ENCODE results near the gene BRD7. TPM values are rescaled to one million over a fixed set of nuclear protein-coding genes. Genes with fewer than 3 reads are reported as not detected.

The BRD7 gene
- total RNA-seq, 1 experiment from 2014 or later, result 66.0 TPM

- no peak for DNase-seq
- Histone ChIP-seq H2AFZ (ENCODE audit: low read length) (no peak overlapping the region), H3K4me3 (ENCODE audit: low read length) (no peak overlapping the region), H3K9me2 (replicated peaks; ENCODE audit: insufficient read depth, low read length) (no peaks in the 10 kb centered on the region), H3K79me2 (ENCODE audit: low read length) (peaks cover 3% of the 10 kb centered on the region; the same call in 1 of the 2 replicates), H3K27me3 (ENCODE audit: low read length) (no peaks in the 10 kb centered on the region), H3K36me3 (ENCODE audit: insufficient read depth, low read length) (peaks cover 31% of the 10 kb centered on the region), H4K20me1 (ENCODE audit: insufficient read depth, low read depth, low read length) (no peaks in the 10 kb centered on the region), H3K9me3 (ENCODE audit: low read length) (no peaks in the 10 kb centered on the region), H3K27ac (ENCODE audit: low read length) (no peak overlapping the region), H3K4me1 (ENCODE audit: low read length) (no peaks in the 10 kb centered on the region), H3K4me2 (ENCODE audit: low read depth, low read length, poor library complexity, severe bottlenecking) (no peak overlapping the region), H3K9ac (ENCODE audit: low read length) (no peak overlapping the region)
Measured at GRCh38 chr16:50340578-50340977, 28.2 kb downstream of the BRD7 start.

GRCh38 chr16:50338371-50339231 lies 30.2 kb downstream of the BRD7 start:
- Histone ChIP-seq H3K9ac (ENCODE audit: low read length) (no peak overlapping the region), H3K27me3 (ENCODE audit: low read length) (no peaks in the 10 kb centered on the region), H4K20me1 (ENCODE audit: insufficient read depth, low read depth, low read length) (no peaks in the 10 kb centered on the region), H2AFZ (ENCODE audit: low read length) (no peak overlapping the region), H3K27ac (ENCODE audit: low read length) (no peak overlapping the region), H3K79me2 (ENCODE audit: low read length) (peaks cover 3% of the 10 kb centered on the region; the same call in 1 of the 2 replicates), H3K4me2 (ENCODE audit: low read depth, low read length, poor library complexity, severe bottlenecking) (no peak overlapping the region), H3K4me1 (ENCODE audit: low read length) (no peaks in the 10 kb centered on the region), H3K9me2 (replicated peaks; ENCODE audit: insufficient read depth, low read length) (no peaks in the 10 kb centered on the region), H3K4me3 (ENCODE audit: low read length) (no peak overlapping the region), H3K36me3 (ENCODE audit: insufficient read depth, low read length) (peaks cover 31% of the 10 kb centered on the region), H3K9me3 (ENCODE audit: low read length) (no peaks in the 10 kb centered on the region)
- DNase-seq, result no peak

GRCh38 chr16:50336884-50337283 lies 31.9 kb downstream of the BRD7 start:
- no peak overlapping the region for H3K4me3 ChIP-seq (ENCODE audit: low read length)
- no peaks in the 10 kb centered on the region for H3K27me3 ChIP-seq (ENCODE audit: low read length)
- H3K79me2 ChIP-seq (ENCODE audit: low read length), result peaks cover 18% of the 10 kb centered on the region
- no peaks in the 10 kb centered on the region for H4K20me1 ChIP-seq (ENCODE audit: insufficient read depth, low read depth, low read length)
- H3K9me3 ChIP-seq (ENCODE audit: low read length), result no peaks in the 10 kb centered on the region
- no peak overlapping the region for H3K9ac ChIP-seq (ENCODE audit: low read length)
- no peaks in the 10 kb centered on the region for H3K9me2 ChIP-seq (replicated peaks; ENCODE audit: insufficient read depth, low read length)
- H3K4me2 ChIP-seq (ENCODE audit: low read depth, low read length, poor library complexity, severe bottlenecking), result no peak overlapping the region
- H3K27ac ChIP-seq (ENCODE audit: low read length), result no peak overlapping the region
- no peaks in the 10 kb centered on the region for H3K4me1 ChIP-seq (ENCODE audit: low read length)
- H3K36me3 ChIP-seq (ENCODE audit: insufficient read depth, low read length), result peaks cover 39% of the 10 kb centered on the region
- H2AFZ ChIP-seq (ENCODE audit: low read length), result no peak overlapping the region
- DNase-seq, result no peak

DNA sequence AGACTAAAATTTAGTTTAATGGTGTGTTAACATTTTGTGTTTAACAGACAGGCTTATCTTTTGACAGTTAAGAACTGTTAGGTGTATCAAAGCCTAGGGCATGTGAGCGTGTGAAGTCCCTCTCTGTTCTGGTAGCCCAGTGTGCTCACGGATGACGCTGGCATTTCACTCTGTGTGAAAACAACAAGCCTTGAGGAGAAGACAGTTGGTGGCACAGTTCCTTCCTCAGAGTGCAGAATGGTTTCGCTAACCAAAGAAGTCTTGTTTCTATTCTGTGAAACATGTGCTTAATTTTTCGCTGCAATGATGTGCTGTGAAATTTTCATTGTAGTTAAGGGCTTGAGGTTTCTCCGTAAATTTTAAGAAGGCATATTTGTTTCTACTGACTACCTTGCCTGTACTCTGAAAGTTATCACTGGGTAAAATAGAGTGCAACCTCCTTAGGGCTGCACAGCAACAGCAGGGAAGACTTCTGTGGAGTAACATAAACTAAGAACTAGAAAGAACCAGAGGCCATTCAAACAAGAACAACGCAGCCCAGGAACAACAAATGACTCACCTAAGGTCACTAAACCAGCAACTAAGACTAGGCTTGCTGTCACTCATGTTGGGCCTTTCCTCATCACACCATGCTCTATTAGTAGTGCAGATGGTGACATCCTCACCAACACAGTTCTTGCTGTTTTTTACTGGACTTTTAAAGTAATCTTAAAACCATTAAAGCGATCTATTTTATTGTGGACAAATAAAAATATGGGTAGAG lies 33.4 kb downstream of the BRD7 start:
- H3K9me3 ChIP-seq (ENCODE audit: low read length), result no peaks in the 10 kb centered on the region
- H3K4me1 ChIP-seq (ENCODE audit: low read length), result no peaks in the 10 kb centered on the region
- no peaks in the 10 kb centered on the region for H3K27me3 ChIP-seq (ENCODE audit: low read length)
- DNase-seq, result no peak
- no peak overlapping the region for H3K27ac ChIP-seq (ENCODE audit: low read length)
- no peaks in the 10 kb centered on the region for H4K20me1 ChIP-seq (ENCODE audit: insufficient read depth, low read depth, low read length)
- H3K79me2 ChIP-seq (ENCODE audit: low read length), result peaks cover 28% of the 10 kb centered on the region
- H3K36me3 ChIP-seq (ENCODE audit: insufficient read depth, low read length), result peaks cover 32% of the 10 kb centered on the region
- no peak overlapping the region for H2AFZ ChIP-seq (ENCODE audit: low read length)
- no peak overlapping the region for H3K4me2 ChIP-seq (ENCODE audit: low read depth, low read length, poor library complexity, severe bottlenecking)
- H3K4me3 ChIP-seq (ENCODE audit: low read length), result no peak overlapping the region
- H3K9ac ChIP-seq (ENCODE audit: low read length), result no peak overlapping the region
- H3K9me2 ChIP-seq (replicated peaks; ENCODE audit: insufficient read depth, low read length), result no peaks in the 10 kb centered on the region

- no peak overlapping the region for H3K27ac ChIP-seq (ENCODE audit: low read length)
Measured at GRCh38 chr16:50334106-50334975, 34.4 kb downstream of the BRD7 start.

DNA sequence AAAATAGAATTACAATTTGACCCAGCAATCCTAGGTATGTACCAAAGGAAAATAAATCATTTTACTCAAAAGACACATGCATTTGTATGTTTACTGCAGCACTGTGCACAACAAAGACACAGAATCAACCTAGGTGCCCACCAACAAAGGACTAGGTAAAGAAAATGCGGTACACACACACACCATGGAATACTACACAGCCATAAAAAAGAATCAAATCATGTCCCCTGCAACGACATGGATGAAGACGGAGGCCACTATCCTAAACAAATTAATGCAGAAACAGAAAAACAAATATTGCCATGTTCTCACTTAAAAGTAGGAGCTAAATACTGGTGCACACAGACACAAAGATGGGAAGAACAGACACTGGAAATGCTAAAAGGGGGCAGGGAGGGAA lies 36.2 kb downstream of the BRD7 start:
- peaks cover 8% of the 10 kb centered on the region for H3K4me1 ChIP-seq (ENCODE audit: low read length)
- H3K27ac ChIP-seq (ENCODE audit: low read length), result no peak overlapping the region
- no peak overlapping the region for H2AFZ ChIP-seq (ENCODE audit: low read length)

More at GRCh38 chr16:50334106-50334975, 34.4 kb downstream of the BRD7 start:
- H2AFZ ChIP-seq (ENCODE audit: low read length), result no peak overlapping the region
- no peaks in the 10 kb centered on the region for H3K9me2 ChIP-seq (replicated peaks; ENCODE audit: insufficient read depth, low read length)
- H3K4me3 ChIP-seq (ENCODE audit: low read length), result no peak overlapping the region
- no peak overlapping the region for H3K4me2 ChIP-seq (ENCODE audit: low read depth, low read length, poor library complexity, severe bottlenecking)
- H3K9ac ChIP-seq (ENCODE audit: low read length), result no peak overlapping the region
- no peaks in the 10 kb centered on the region for H3K9me3 ChIP-seq (ENCODE audit: low read length)
- peaks cover 29% of the 10 kb centered on the region for H3K36me3 ChIP-seq (ENCODE audit: insufficient read depth, low read length)
- DNase-seq, result no peak
- H3K27me3 ChIP-seq (ENCODE audit: low read length), result no peaks in the 10 kb centered on the region
- H3K79me2 ChIP-seq (ENCODE audit: low read length), result peaks cover 28% of the 10 kb centered on the region
- H4K20me1 ChIP-seq (ENCODE audit: insufficient read depth, low read depth, low read length), result no peaks in the 10 kb centered on the region
- H3K4me1 ChIP-seq (ENCODE audit: low read length), result no peaks in the 10 kb centered on the region

DNA sequence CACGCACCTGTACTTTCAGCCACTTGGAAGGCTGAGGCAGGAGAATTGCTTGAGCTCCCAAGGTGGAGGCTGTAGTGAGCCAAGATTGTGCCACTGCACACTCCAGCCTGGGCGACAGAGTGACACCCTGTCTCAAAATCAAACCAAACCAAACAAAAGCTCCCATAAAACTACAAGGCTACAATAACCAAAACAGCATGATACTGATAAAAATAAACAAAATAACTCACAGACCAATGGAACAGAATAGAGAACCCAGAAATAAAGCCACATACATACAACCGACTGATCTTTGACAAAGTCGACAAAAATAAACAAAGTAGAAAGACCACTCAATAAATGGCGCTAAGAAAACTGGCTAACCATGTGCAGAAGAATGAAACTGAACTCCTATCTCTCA lies 37.2 kb downstream of the BRD7 start:
- no peaks in the 10 kb centered on the region for H4K20me1 ChIP-seq (ENCODE audit: insufficient read depth, low read depth, low read length)
- H3K9ac ChIP-seq (ENCODE audit: low read length), result no peak overlapping the region
- H3K4me2 ChIP-seq (ENCODE audit: low read depth, low read length, poor library complexity, severe bottlenecking), result no peak overlapping the region
- no peaks in the 10 kb centered on the region for H3K27me3 ChIP-seq (ENCODE audit: low read length)
- no peaks in the 10 kb centered on the region for H3K9me3 ChIP-seq (ENCODE audit: low read length)
- peaks cover 26% of the 10 kb centered on the region for H3K36me3 ChIP-seq (ENCODE audit: insufficient read depth, low read length)
- no peak for DNase-seq
- no peak overlapping the region for H3K27ac ChIP-seq (ENCODE audit: low read length)
- H3K4me3 ChIP-seq (ENCODE audit: low read length), result no peak overlapping the region
- no peaks in the 10 kb centered on the region for H3K9me2 ChIP-seq (replicated peaks; ENCODE audit: insufficient read depth, low read length)
- H3K4me1 ChIP-seq (ENCODE audit: low read length), result peaks cover 14% of the 10 kb centered on the region
- no peak overlapping the region for H2AFZ ChIP-seq (ENCODE audit: low read length)
- peaks cover 25% of the 10 kb centered on the region for H3K79me2 ChIP-seq (ENCODE audit: low read length)

More for the DNA sequence above, 36.2 kb downstream of the BRD7 start:
- Histone ChIP-seq H3K79me2 (ENCODE audit: low read length) (peaks cover 28% of the 10 kb centered on the region), H3K36me3 (ENCODE audit: insufficient read depth, low read length) (peaks cover 26% of the 10 kb centered on the region), H3K9me2 (replicated peaks; ENCODE audit: insufficient read depth, low read length) (no peaks in the 10 kb centered on the region), H3K4me2 (ENCODE audit: low read depth, low read length, poor library complexity, severe bottlenecking) (no peak overlapping the region), H3K9ac (ENCODE audit: low read length) (no peak overlapping the region), H3K4me3 (ENCODE audit: low read length) (no peak overlapping the region), H4K20me1 (ENCODE audit: insufficient read depth, low read depth, low read length) (no peaks in the 10 kb centered on the region), H3K9me3 (ENCODE audit: low read length) (no peaks in the 10 kb centered on the region), H3K27me3 (ENCODE audit: low read length) (no peaks in the 10 kb centered on the region)
- DNase-seq, result no peak
